Activated naive CD8-positive, alpha-beta T cell (primary cell): Measurements from ENCODE around the gene PDE4A.

Experiments
- H3K27ac Mint-ChIP-seq: one replicate; pipeline ENCODE4 v1.8.0; 2021; ENCODE audit warnings: mixed read lengths
- H3K27me3 Mint-ChIP-seq: one replicate; pipeline ENCODE4 v1.8.0; 2021; ENCODE audit warnings: mixed read lengths
- H3K36me3 Mint-ChIP-seq: one replicate; pipeline ENCODE4 v1.8.0; 2021; ENCODE audit warnings: mixed read lengths
- H3K4me1 Mint-ChIP-seq: one replicate; pipeline ENCODE4 v1.8.0; 2021; ENCODE audit warnings: low read depth, mixed read lengths
- H3K4me3 Mint-ChIP-seq: one replicate; pipeline ENCODE4 v1.8.0; 2021; ENCODE audit warnings: mild to moderate bottlenecking, mixed read lengths
- H3K9me3 Mint-ChIP-seq: one replicate; pipeline ENCODE4 v1.8.0; 2021; ENCODE audit warnings: low read depth, mixed read lengths

The PDE4A gene

DNA sequence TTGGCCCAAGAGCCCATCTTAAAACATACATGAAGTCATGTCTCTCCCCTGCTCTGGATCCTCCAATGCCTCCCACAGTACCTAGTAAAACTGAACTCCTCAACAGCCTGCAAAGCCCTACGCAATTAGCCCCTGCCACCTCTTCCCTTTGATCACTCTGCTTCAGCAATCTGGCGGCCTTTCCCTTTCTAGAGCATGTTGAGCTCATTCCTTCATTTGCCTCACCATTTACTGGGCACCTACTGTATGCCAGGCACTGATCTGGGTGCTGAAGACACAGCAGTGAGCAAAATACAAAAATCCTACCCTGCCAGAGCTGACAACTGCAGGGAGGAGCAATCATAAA is 79.9 kb downstream of the PDE4A start:
- Mint-ChIP-seq H3K9me3 (no peaks in the 10 kb centered on the region), H3K27ac (peak overlapping the region; percentile 61), H3K4me1 (peaks cover 28% of the 10 kb centered on the region), H3K36me3 (no peaks in the 10 kb centered on the region), H3K4me3 (peak overlapping the region; percentile 79), H3K27me3 (no peaks in the 10 kb centered on the region)

DNA sequence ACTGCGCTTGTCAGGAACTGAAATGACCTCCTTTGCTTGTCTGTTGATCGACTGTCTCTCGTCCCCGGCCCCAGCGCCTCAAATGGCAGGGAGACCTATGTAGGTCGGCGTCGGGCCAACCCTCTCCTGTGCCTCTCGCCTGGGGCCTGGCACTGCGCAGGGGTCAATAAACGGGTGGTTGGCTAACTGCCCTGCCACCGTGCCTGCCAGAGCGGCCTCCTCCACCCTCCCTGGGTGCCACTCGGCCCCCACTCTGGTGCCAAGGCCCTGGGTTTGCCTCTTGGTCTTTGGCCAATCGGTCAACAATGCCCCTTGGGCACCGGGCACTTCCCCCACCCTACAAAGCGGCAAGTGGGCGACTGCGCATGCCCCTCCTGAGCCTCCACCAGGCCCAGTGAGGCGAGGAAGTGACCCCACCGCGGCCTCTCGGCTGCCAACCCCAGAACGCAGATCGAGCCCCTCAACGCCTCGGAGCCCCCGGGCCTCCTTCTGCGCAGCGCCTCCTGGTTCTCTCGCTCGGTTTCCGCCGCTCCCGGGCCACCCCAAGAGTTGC is 81.7 kb downstream of the PDE4A start:
- H3K27me3 Mint-ChIP-seq = no peaks in the 10 kb centered on the region
- no peaks in the 10 kb centered on the region for H3K9me3 Mint-ChIP-seq
- peak overlapping the region; percentile 92 for H3K4me3 Mint-ChIP-seq
- H3K4me1 Mint-ChIP-seq = peaks cover 34% of the 10 kb centered on the region
- H3K27ac Mint-ChIP-seq = peak overlapping the region; percentile 89
- H3K36me3 Mint-ChIP-seq = no peaks in the 10 kb centered on the region

DNA sequence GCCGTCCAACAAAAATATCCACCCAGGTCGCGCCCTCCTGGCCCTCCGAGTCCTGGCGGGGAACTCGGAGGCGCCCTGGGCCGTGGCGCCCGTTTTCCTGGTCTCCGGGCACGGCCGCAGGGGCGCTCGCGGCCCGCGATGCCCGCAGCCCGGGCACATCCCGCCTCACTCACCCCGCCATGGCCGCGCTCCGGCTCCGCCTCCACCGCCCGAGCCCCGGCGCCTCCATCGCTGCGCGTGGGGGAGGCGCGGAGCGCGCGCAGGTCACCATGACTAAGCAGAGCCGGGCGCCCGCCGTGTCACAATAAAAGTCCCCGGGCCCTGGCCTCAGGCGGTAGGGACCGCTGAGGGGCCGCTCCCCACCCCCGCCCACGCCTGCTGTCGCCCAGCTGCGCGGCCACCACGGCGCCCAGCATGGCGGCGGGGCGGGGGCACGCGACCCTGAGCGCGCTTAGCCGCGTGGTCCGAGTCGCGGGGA is 82.2 kb downstream of the PDE4A start:
- H3K27ac Mint-ChIP-seq = peak overlapping the region; percentile 89
- H3K36me3 Mint-ChIP-seq = no peaks in the 10 kb centered on the region
- H3K27me3 Mint-ChIP-seq = no peaks in the 10 kb centered on the region
- H3K4me1 Mint-ChIP-seq = peaks cover 30% of the 10 kb centered on the region
- no peaks in the 10 kb centered on the region for H3K9me3 Mint-ChIP-seq
- H3K4me3 Mint-ChIP-seq = peak overlapping the region; percentile 92

DNA sequence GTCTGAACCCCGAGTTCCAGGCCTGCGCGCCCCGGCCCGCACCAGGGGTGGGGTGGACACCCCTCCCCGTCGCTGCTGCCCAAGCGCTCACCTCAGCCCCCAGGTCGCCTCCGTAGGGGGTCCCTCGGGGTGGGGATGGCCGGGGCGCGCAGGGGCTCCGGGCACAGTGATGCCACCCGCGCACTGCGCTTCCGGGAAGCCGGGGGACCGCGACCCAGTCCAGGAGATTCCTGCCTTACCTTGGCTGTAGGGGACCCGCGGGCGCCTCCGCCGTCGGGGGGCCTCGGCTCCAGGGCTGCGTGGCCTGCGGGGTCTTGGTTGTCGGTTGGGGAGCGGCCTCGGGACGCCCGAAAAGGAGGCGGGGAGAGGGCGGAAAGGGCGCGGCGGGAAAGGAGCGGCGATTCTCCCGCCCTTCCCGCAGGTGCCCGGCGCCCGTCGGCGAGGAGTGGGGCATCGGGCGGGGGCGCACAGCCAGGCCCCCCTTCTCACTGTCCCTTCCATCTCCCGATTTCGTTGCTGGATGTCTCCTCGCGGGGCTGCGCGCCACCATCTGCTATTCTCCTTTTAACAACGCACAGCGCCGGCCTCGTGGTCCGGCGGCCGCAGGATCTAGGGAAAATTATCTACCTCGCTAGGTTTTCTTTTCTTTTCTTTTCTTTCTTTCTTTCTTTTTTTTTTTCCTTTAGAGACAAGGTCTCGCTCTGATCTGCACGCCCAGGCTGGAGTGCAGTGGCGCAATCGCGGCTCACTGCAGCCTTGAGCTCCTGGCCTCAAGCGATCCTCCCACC is 82.9 kb downstream of the PDE4A start, which contains the start of gene KEAP1:
Gene KEAP1, minus strand, starts transcription at position 355 of the 788 bp plus-strand sequence. CDS start 3,323 bp downstream, outside the sequence.
- peaks cover 29% of the 10 kb centered on the region for H3K4me1 Mint-ChIP-seq
- H3K27me3 Mint-ChIP-seq = no peaks in the 10 kb centered on the region
- peak within 1 kb of the TSS; percentile 95 for H3K27ac Mint-ChIP-seq
- H3K9me3 Mint-ChIP-seq = no peaks in the 10 kb centered on the region
- H3K4me3 Mint-ChIP-seq = peak within 1 kb of the TSS; percentile 92
- H3K36me3 Mint-ChIP-seq = no peaks in the 10 kb centered on the region

DNA sequence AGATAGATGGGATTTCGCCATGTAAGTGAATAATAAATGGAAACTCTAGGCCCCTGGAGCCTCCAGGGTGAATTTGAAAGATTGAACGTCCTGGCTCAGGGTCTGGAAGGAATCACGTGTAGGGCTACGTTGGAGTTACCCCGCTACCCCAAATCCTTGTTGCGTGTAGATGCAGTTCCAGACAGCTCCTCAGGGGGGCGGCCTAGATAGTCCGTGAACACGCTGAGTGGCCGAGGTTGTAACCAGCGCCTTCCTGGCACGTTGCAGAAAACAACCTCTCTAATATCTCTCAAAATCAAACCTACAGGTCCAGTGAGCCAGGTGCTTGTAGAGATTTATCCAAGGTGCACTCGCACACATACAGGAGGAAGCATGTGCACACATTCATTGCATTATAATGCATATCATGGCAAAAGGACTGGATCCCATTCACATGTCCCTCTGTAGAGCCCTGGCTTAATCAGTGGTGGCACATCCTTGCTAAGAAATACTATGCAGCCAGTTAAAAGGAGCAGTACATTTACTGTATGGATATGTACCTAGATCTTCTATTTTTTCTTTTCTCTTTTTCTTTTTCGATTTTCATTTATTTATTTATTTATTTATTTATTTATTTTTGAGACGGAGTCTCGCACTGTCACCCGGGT is 85.4 kb downstream of the PDE4A start:
- Mint-ChIP-seq H3K27ac (peak overlapping the region; percentile 64), H3K9me3 (no peaks in the 10 kb centered on the region), H3K4me1 (peaks cover 24% of the 10 kb centered on the region), H3K27me3 (no peaks in the 10 kb centered on the region), H3K4me3 (peak overlapping the region; percentile 53), H3K36me3 (no peaks in the 10 kb centered on the region)

DNA sequence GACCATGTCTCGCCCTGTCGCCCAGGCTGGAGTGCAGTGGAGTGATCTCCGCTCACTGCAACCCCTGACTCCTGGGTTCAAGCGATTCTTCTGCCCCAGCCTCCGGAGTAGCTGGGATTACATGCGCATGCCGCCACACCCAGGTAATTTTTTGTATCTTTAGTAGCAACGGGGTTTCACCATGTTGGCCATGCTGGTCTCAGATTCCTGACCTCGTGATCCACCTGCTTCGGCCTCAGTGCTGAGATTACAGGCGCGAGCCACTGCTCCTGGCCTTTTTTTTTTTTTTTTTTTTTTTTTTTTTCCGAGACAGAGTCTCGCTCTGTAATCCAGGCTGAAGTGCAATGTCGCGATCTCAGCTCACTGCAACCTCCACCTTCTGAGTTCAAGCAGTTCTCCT is 87.7 kb downstream of the PDE4A start:
- Mint-ChIP-seq H3K9me3 (no peaks in the 10 kb centered on the region), H3K4me1 (peaks cover 17% of the 10 kb centered on the region), H3K4me3 (no peak overlapping the region), H3K27me3 (peaks cover 2% of the 10 kb centered on the region), H3K27ac (no peak overlapping the region), H3K36me3 (no peaks in the 10 kb centered on the region)

DNA sequence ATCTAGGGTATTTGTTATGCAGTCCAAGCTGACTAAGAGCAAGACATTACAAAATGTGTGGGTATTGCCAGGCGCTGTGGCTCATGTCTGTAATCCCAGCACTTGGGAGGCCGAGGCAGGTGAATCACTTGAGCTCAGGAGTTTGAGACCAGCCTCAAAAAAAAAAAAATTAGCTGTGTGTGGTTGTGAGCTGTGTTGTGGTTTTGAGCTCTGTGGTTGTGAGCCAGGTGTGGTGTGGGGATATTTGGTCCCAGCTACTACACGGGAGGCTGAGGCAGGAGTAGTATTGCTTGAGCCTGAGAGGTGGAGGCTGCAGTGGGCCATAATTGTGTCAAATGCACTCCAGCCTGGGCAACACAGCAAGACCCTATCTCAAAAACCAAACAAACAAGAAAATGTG is 88.4 kb downstream of the PDE4A start:
- peaks cover 8% of the 10 kb centered on the region for H3K27me3 Mint-ChIP-seq
- no peak overlapping the region for H3K4me3 Mint-ChIP-seq
- H3K36me3 Mint-ChIP-seq = no peaks in the 10 kb centered on the region
- H3K4me1 Mint-ChIP-seq = peaks cover 18% of the 10 kb centered on the region
- H3K27ac Mint-ChIP-seq = no peak overlapping the region
- no peaks in the 10 kb centered on the region for H3K9me3 Mint-ChIP-seq

DNA sequence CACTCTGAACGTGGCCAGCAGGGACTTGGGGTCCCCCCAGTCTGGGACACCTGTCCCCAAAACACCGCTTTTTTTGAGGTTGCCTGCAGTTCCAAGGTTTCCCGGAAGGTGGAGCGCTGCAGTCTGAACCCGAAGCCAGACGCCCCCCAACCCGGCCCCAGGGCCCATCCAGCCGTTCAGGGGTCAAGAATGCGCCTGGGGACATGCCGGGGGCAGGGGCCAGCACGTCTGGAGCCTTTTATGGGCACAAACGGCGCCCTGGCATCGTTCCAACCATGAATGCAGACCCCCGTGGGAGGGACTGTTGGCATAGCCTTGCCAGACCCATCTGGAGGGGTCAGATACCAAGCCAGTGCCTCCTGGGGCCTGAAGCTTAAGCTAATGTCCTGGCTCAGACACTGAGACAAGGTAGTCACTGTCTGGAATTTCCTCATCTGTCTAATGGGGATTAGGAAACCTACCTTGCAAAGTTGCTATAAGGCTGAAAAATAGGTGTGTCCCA is 90.0 kb downstream of the PDE4A start:
- no peak overlapping the region for H3K4me3 Mint-ChIP-seq
- peaks cover 18% of the 10 kb centered on the region for H3K4me1 Mint-ChIP-seq
- no peaks in the 10 kb centered on the region for H3K9me3 Mint-ChIP-seq
- H3K27ac Mint-ChIP-seq = no peak overlapping the region
- H3K27me3 Mint-ChIP-seq = peaks cover 13% of the 10 kb centered on the region
- no peaks in the 10 kb centered on the region for H3K36me3 Mint-ChIP-seq

DNA sequence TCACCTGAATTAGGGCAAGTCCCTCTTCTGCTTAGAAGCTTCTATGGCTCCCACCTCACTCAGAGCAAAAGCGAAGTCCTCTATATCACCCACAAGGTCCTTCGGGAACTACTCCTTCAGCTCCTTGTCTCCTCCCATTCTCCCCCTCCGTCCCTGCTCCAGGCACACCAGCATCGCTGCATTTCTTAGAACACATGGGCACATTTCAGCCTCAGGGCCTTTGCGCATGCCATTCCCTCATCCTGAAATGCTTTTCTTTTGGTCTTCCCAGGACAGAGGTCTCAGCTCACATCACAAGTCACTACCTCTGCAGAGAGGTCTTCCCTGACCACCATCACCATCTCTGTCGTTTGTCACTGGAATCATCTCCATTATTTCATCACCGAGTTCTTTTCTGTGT is 92.9 kb downstream of the PDE4A start:
- H3K27ac Mint-ChIP-seq = no peak overlapping the region
- no peaks in the 10 kb centered on the region for H3K36me3 Mint-ChIP-seq
- H3K4me1 Mint-ChIP-seq = peaks cover 24% of the 10 kb centered on the region
- peak overlapping the region; percentile 7 for H3K4me3 Mint-ChIP-seq
- no peaks in the 10 kb centered on the region for H3K9me3 Mint-ChIP-seq
- peaks cover 25% of the 10 kb centered on the region for H3K27me3 Mint-ChIP-seq

DNA sequence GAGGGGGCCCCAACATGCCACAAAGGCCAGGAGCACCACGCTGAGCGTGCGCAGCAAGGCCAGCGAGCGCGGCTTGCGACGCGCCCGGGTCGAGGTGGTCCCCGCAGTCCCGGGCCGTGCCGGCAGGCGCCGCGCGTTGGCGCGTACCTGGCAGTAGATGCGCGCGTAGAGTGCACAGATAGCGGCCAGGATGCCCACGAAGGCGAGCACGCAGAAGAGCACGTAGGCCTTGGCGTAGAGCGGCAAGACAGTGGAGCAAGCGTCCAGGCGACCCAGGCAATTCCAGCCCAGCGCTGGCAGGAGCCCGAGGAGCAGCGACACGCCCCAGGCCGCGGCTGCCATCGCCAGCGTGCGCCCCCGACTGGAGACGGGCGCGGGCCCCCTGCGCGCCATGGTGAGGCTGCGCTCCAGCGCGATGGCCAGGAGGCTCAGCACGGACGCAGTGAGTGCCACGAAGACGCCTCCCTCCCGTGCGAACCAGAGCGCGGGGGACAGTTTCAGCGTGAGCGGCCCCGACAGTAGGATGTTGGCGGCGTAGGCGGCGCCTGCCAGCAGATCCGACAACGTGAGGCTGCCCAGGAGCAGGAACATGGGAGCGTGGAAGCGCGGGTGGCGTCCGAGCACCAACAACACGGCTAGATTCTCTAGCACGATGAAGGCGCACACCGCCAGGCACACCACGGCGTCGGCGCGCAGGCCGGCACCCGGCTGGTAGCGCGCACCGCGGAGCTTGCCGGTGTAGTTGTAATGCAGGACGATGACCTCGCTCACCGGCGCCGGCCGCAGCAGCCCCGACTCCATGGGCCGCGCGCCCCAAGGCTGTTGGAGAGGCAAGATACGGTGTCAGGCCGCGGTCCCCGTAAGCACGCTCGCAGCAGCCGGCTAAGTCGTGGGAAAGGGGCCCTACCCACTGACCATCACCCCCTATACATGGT is 94.1 kb downstream of the PDE4A start:
- no peak overlapping the region for H3K27ac Mint-ChIP-seq

DNA sequence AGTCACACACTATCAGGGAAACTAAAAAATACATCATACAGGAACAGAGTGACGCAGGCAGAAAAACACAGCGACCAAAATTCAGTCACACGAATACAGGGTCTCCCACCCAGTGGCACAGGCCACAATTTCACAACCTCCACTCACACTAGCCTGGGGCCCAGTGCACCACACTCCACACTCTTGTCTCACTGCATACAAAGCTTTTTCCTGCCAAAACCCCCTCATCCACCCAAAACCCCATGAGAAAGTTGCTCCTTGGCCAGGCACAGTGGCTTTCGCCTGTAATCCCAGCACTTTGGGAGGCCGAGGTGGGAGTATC is 95.7 kb downstream of the PDE4A start:
- Mint-ChIP-seq H3K9me3 (no peaks in the 10 kb centered on the region), H3K4me1 (peaks cover 28% of the 10 kb centered on the region), H3K36me3 (no peaks in the 10 kb centered on the region), H3K4me3 (peak overlapping the region; percentile 15), H3K27me3 (peaks cover 36% of the 10 kb centered on the region), H3K27ac (no peak overlapping the region)

More for the DNA sequence above, 94.1 kb downstream of the PDE4A start:
- Mint-ChIP-seq H3K9me3 (no peaks in the 10 kb centered on the region), H3K4me1 (peaks cover 32% of the 10 kb centered on the region), H3K36me3 (no peaks in the 10 kb centered on the region), H3K27me3 (peaks cover 34% of the 10 kb centered on the region), H3K4me3 (peak overlapping the region; percentile 60)

DNA sequence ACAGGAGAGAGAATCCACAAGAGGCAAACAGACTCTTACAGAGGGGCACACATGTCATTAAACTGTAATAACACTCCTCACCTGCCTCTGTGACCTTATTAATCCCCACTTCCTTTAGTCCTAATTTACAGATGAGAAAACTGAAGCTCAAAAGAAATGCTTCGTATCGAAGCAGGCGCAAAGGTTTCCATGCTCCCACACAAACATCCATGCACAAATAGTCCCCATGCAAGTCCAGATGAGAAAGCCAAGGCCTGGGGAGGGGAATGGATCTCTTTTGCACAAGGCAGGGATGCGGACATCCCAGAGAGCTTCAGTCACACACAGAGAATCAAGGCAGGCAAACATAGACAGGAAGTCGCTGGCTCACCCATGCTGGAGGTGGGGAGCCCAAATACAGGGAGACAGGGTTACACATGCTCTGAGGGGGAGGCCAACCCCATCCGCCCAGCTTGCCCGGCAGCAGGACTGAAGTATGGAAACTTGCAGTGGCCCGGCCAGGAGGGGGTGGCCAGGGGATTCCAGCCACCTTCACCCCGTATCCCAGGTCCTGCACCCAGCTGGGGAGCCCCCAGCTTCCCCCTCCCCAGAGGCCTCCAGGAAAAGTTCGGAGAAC is 96.4 kb downstream of the PDE4A start:
- Mint-ChIP-seq H3K9me3 (no peaks in the 10 kb centered on the region), H3K27ac (no peak overlapping the region), H3K4me3 (peak overlapping the region; percentile 80), H3K27me3 (peaks cover 36% of the 10 kb centered on the region), H3K4me1 (peaks cover 28% of the 10 kb centered on the region), H3K36me3 (no peaks in the 10 kb centered on the region)

DNA sequence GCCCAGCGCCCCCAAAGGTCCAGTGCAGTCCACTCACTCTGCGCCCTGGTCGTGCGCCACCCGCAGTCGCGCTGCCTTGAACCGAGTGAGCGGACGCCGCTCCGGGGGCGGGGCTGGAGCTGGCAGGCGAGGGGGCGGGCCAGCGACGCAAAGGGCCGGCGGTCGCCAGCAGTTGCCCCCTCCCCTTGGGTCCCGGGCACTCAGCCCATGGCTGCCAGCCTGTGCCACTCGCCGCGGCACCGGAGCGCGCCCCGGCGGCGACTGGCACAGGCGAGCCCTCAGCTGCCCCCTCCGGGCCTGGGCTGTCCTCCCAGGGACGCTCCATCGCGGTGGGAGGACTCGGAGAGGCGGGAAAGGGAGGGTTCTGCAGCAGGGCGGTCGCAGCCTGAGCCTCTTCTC is 97.0 kb downstream of the PDE4A start, which contains the start of gene S1PR5:
Gene S1PR5, minus strand, starts transcription at position 87 of the 399 bp plus-strand sequence. CDS start 2,436 bp downstream, outside the sequence.
- peak within 1 kb of the TSS; percentile 80 for H3K4me3 Mint-ChIP-seq
- peaks cover 28% of the 10 kb centered on the region for H3K4me1 Mint-ChIP-seq
- H3K27ac Mint-ChIP-seq = no peak within 1 kb of the TSS
- no peaks in the 10 kb centered on the region for H3K36me3 Mint-ChIP-seq
- peaks cover 36% of the 10 kb centered on the region for H3K27me3 Mint-ChIP-seq
- H3K9me3 Mint-ChIP-seq = no peaks in the 10 kb centered on the region
